H9 (cell line): ENCODE results near the gene FAT3. TPM values are rescaled to one million over a fixed set of nuclear protein-coding genes. Genes with fewer than 3 reads are reported as not detected.

Experiments used
- DNase-seq: peaks from one replicate; pipeline ENCODE4 v3.0.0-alpha.2; 2017
- H2AFZ ChIP-seq: one replicate; pipeline ENCODE4 v1.6.1; 2013; ENCODE audit warnings: mild to moderate bottlenecking, low read length, control low read depth, moderate library complexity
- H2AK5ac ChIP-seq: 2 replicates; pipeline ENCODE4 v1.6.1; 2013; ENCODE audit warnings: low read length, control low read depth, mixed read lengths; ENCODE audit not compliant: insufficient read length
- H2BK120ac ChIP-seq: one replicate; pipeline ENCODE4 v1.6.1; 2013; ENCODE audit warnings: low read depth, mild to moderate bottlenecking, low read length, control low read depth, inconsistent platforms; ENCODE audit not compliant: poor library complexity, severe bottlenecking
- H2BK12ac ChIP-seq: 2 replicates; pipeline ENCODE4 v1.6.1; 2013; ENCODE audit warnings: low read length, control low read depth, mixed read lengths, low read depth; ENCODE audit not compliant: insufficient read length
- H2BK15ac ChIP-seq: 2 replicates; pipeline ENCODE4 v1.6.1; 2013; ENCODE audit warnings: low read depth, low read length, control low read depth
- H2BK20ac ChIP-seq: one replicate; pipeline ENCODE4 v1.6.1; 2013; ENCODE audit warnings: low read depth, mild to moderate bottlenecking, low read length, control low read depth, inconsistent platforms; ENCODE audit not compliant: poor library complexity, severe bottlenecking
- H2BK5ac ChIP-seq: 2 replicates; pipeline ENCODE4 v1.6.1; 2013; ENCODE audit warnings: low read length, control low read depth, mixed read lengths; ENCODE audit not compliant: insufficient read length
- H3K14ac ChIP-seq: 2 replicates; pipeline ENCODE4 v1.6.1; 2013; ENCODE audit warnings: low read length, control low read depth; ENCODE audit not compliant: insufficient read depth
- H3K18ac ChIP-seq: 2 replicates; pipeline ENCODE4 v1.6.1; 2013; ENCODE audit warnings: low read depth, mild to moderate bottlenecking, mixed read lengths, low read length, control low read depth; ENCODE audit not compliant: insufficient read length
- H3K23ac ChIP-seq: 2 replicates; pipeline ENCODE4 v1.6.1; 2013; ENCODE audit warnings: low read length, control low read depth, mixed read lengths, low read depth; ENCODE audit not compliant: insufficient read length
- H3K23me2 ChIP-seq: 2 replicates; pipeline ENCODE4 v1.6.1; 2013; ENCODE audit warnings: low read depth, mild to moderate bottlenecking, mixed read lengths, low read length, control low read depth; ENCODE audit not compliant: insufficient read length, poor library complexity, severe bottlenecking
- H3K27ac ChIP-seq: 2 replicates; pipeline ENCODE4 v1.5.1; 2013; ENCODE audit warnings: low read length, control low read depth, mixed read lengths, low read depth; ENCODE audit not compliant: insufficient read length
- H3K27me3 ChIP-seq: 2 replicates; pipeline ENCODE4 v1.6.1; 2013; ENCODE audit warnings: low read length, control low read depth, inconsistent platforms; ENCODE audit not compliant: insufficient read depth
- H3K4ac ChIP-seq: 2 replicates; pipeline ENCODE4 v1.6.1; 2013; ENCODE audit warnings: low read depth, mild to moderate bottlenecking, control low read depth, inconsistent platforms, low read length, moderate library complexity
- H3K4me1 ChIP-seq: 2 replicates; pipeline ENCODE4 v1.6.1; 2013; ENCODE audit warnings: low read length, control low read depth, inconsistent platforms; ENCODE audit not compliant: insufficient read depth
- H3K4me2 ChIP-seq: 2 replicates; pipeline ENCODE4 v1.6.1; 2013; ENCODE audit warnings: low read length, control low read depth, mixed read lengths; ENCODE audit not compliant: insufficient read length, insufficient read depth
- H3K56ac ChIP-seq: 2 replicates; pipeline ENCODE4 v1.6.1; 2013; ENCODE audit warnings: low read depth, mild to moderate bottlenecking, mixed read lengths, low read length, control low read depth; ENCODE audit not compliant: insufficient read length
- H3K79me1 ChIP-seq: 2 replicates; pipeline ENCODE4 v1.6.1; 2013; ENCODE audit warnings: low read depth, mild to moderate bottlenecking, moderate library complexity, low read length, control low read depth, inconsistent platforms; ENCODE audit not compliant: insufficient read depth, poor library complexity, severe bottlenecking
- H3K79me2 ChIP-seq: 2 replicates; pipeline ENCODE4 v1.6.1; 2013; ENCODE audit warnings: low read length, control low read depth, inconsistent platforms; ENCODE audit not compliant: insufficient read depth
- H3K9ac ChIP-seq: 2 replicates; pipeline ENCODE4 v1.6.1; 2013; ENCODE audit warnings: low read length, control low read depth, mixed read lengths; ENCODE audit not compliant: insufficient read length; ENCODE audit errors: extremely low read depth
- H3K9me3 ChIP-seq: one replicate; pipeline ENCODE4 v1.6.1; 2013; ENCODE audit warnings: low read depth, low read length, inconsistent platforms; ENCODE audit not compliant: control insufficient read depth
- H3T11ph ChIP-seq: one replicate; pipeline ENCODE4 v1.6.1; 2013; ENCODE audit warnings: mild to moderate bottlenecking, low read length, control low read depth, inconsistent platforms
- H4K20me1 ChIP-seq: one replicate; pipeline ENCODE4 v1.6.1; 2013; ENCODE audit not compliant: control insufficient read depth, insufficient read length, insufficient read depth
- H4K5ac ChIP-seq: 2 replicates; pipeline ENCODE4 v1.6.1; 2013; ENCODE audit warnings: low read depth, mild to moderate bottlenecking, mixed read lengths, low read length, control low read depth; ENCODE audit not compliant: insufficient read length
- H4K8ac ChIP-seq: replicated peaks from 2 replicates; pipeline ENCODE4 v1.6.1; 2013; ENCODE audit warnings: low read length, control low read depth, mixed read lengths, low read depth; ENCODE audit not compliant: insufficient read length
- H4K91ac ChIP-seq: 2 replicates; pipeline ENCODE4 v1.6.1; 2013; ENCODE audit warnings: low read depth, mild to moderate bottlenecking, moderate library complexity, mixed read lengths, low read length, control low read depth; ENCODE audit not compliant: insufficient read length
- H3K27ac Mint-ChIP-seq, 3 experiments: 2 replicates in 2 of 3; 3 replicates in 1 of 3; pipeline ENCODE4 v1.8.0; 2020 to 2021; ENCODE audit warnings: mixed read lengths in 3 of 3, mild to moderate bottlenecking in 1 of 3, moderate library complexity in 1 of 3
- H3K27me3 Mint-ChIP-seq: 2 replicates; pipeline ENCODE4 v1.8.0; 2021; ENCODE audit warnings: low read depth, mild to moderate bottlenecking, moderate library complexity, mixed read lengths
- H3K36me3 Mint-ChIP-seq, 3 experiments: 2 replicates in 2 of 3; 3 replicates in 1 of 3; pipeline ENCODE4 v1.8.0; 2020 to 2021; ENCODE audit warnings: low read depth in 3 of 3, mixed read lengths in 3 of 3; ENCODE audit not compliant: insufficient read depth in 1 of 3
- H3K4me1 Mint-ChIP-seq, 2 experiments: 2 replicates each; pipeline ENCODE4 v1.8.0; 2020; ENCODE audit warnings: mixed read lengths in 2 of 2
- H3K4me3 Mint-ChIP-seq, 2 experiments: 2 replicates in 1 of 2; 3 replicates in 1 of 2; pipeline ENCODE4 v1.8.0; 2020 to 2021; ENCODE audit warnings: mild to moderate bottlenecking in 2 of 2, mixed read lengths in 2 of 2, moderate library complexity in 1 of 2
- H3K9me3 Mint-ChIP-seq, 2 experiments: 2 replicates in 1 of 2; 3 replicates in 1 of 2; pipeline ENCODE4 v1.8.0; 2020; ENCODE audit warnings: mild to moderate bottlenecking in 2 of 2, mixed read lengths in 2 of 2, moderate library complexity in 1 of 2
- CTCF ChIP-seq: fragments of 200-600 bp; sonication (generic); conservative IDR thresholded peaks from 3 replicates; pipeline ENCODE4 v1.8.0; 2021; ENCODE audit warnings: antibody characterized with exemption, mild to moderate bottlenecking
- WGBS: extraction: QIAGEN DNeasy Blood & Tissue Kit; methylation state at CpG from one replicate; pipeline ENCODE4 v1.1.7; 2013; ENCODE audit warnings: missing lambda C conversion rate, low lambda C conversion rate, mixed read lengths; ENCODE audit not compliant: insufficient read length; ENCODE audit errors: extremely low coverage; 5-methylcytosine and 5-hydroxymethylcytosine counted together
- long read RNA-seq: library from polyadenylated mRNA; unstranded; transcript quantifications from one replicate; pipeline ENCODE4 v2.0.0, GENCODE V29; 2020
- total RNA-seq: library from RNA; stranded (reverse); gene quantifications from 2 replicates; pipeline ENCODE4 v1.2.1, GENCODE V29; 2021

FAT3 gene
- 16.3 and 19.1 TPM in 2 replicates for total RNA-seq
- long read RNA-seq, partial matches to known transcripts = 2 of 7 reads
- long read RNA-seq, other reads (novel, unspliced or antisense) = 5 of 7 reads

GRCh38 chr11:92224407-92225124 lies at the start of gene FAT3:
Gene FAT3, plus strand, starts transcription at chr11:92224818. Its CDS starts 127,295 bp downstream, at chr11:92352113.
- Histone ChIP-seq H2AK5ac (no peak within 1 kb of the TSS), H3K18ac (no peak within 1 kb of the TSS), H2BK5ac (no peak within 1 kb of the TSS), H3K79me1 (no peaks in the 10 kb centered on the region), H2BK20ac (no peak within 1 kb of the TSS), H3K4me1 (peaks cover 15% of the 10 kb centered on the region), H3K9me3 (no peaks in the 10 kb centered on the region), H3K79me2 (peaks cover 19% of the 10 kb centered on the region), H2AFZ (no peak within 1 kb of the TSS), H3K23ac (no peak within 1 kb of the TSS), H3K14ac (peak within 1 kb of the TSS; percentile 47; the same call in 1 of the 2 replicates), H4K8ac (no peak within 1 kb of the TSS), H4K5ac (no peak within 1 kb of the TSS), H2BK15ac (no peak within 1 kb of the TSS), H3K23me2 (peaks cover 36% of the 10 kb centered on the region), H4K20me1 (no peaks in the 10 kb centered on the region), H3K56ac (no peak within 1 kb of the TSS), H3K4ac (no peak within 1 kb of the TSS), H3K9ac (peak within 1 kb of the TSS; percentile 39), H2BK12ac (no peak within 1 kb of the TSS), H3K4me2 (peak within 1 kb of the TSS; percentile 96), H3K27ac (no peak within 1 kb of the TSS), H3K27me3 (no peaks in the 10 kb centered on the region), H4K91ac (no peak within 1 kb of the TSS), H3T11ph (no peak within 1 kb of the TSS), H2BK120ac (no peak within 1 kb of the TSS)
- peak; percentile 67 for DNase-seq
- H3K4me1 Mint-ChIP-seq = peaks cover 50 to 56% of the 10 kb centered on the region in 2 experiments
- peak within 1 kb of the TSS in 2 of 3 experiments; percentile 33 to 68; a peak in 3 of 7 replicates for H3K27ac Mint-ChIP-seq
- peaks cover 12 to 15% of the 10 kb centered on the region in 2 experiments for H3K9me3 Mint-ChIP-seq
- no peak for TF ChIP-seq CTCF
- WGBS = no CpG with 5 or more reads among the region's 82 CpGs
- peaks cover 5 to 14% (median 8%) of the 10 kb centered on the region in 3 experiments for H3K36me3 Mint-ChIP-seq
- H3K4me3 Mint-ChIP-seq = peak within 1 kb of the TSS; percentile 75 to 93
- H3K27me3 Mint-ChIP-seq = peaks cover 66% of the 10 kb centered on the region
